Adipocyte (in vitro differentiated cells): ENCODE measurements around the gene SMARCC1.

ENCODE experiments used
- DNase-seq: peaks from one replicate; pipeline ENCODE4 v3.0.0-alpha.2; 2015; ENCODE audit warnings: low read depth
- H3K27me3 ChIP-seq: replicated peaks from 2 replicates; pipeline ENCODE4 v1.7.0; 2013; ENCODE audit warnings: mild to moderate bottlenecking, low read length, moderate library complexity; ENCODE audit not compliant: control insufficient read depth, insufficient read depth
- H3K36me3 ChIP-seq: 2 replicates; pipeline ENCODE4 v1.7.0; 2013; ENCODE audit warnings: low read length, mild to moderate bottlenecking, moderate library complexity; ENCODE audit not compliant: control insufficient read depth, insufficient read depth, severe bottlenecking
- H3K4me1 ChIP-seq: 2 replicates; pipeline ENCODE4 v1.7.0; 2013; ENCODE audit warnings: mild to moderate bottlenecking, low read length, moderate library complexity; ENCODE audit not compliant: control insufficient read depth, insufficient read depth
- H3K4me3 ChIP-seq: 2 replicates; pipeline ENCODE4 v1.7.0; 2013; ENCODE audit warnings: mild to moderate bottlenecking, low read length, moderate library complexity
- H3K9ac ChIP-seq: 2 replicates; pipeline ENCODE4 v1.7.0; 2013; ENCODE audit warnings: mild to moderate bottlenecking, low read length, moderate library complexity
- H3K9me3 ChIP-seq: 2 replicates; pipeline ENCODE4 v1.7.0; 2013; ENCODE audit warnings: mild to moderate bottlenecking, low read length, moderate library complexity; ENCODE audit not compliant: control insufficient read depth

SMARCC1 gene

GRCh38 chr3:47652142-47652541, 129.6 kb downstream of the SMARCC1 start:
- no peak overlapping the region for H3K9ac ChIP-seq
- no peaks in the 10 kb centered on the region for H3K9me3 ChIP-seq
- H3K4me1 ChIP-seq: peaks cover 8% of the 10 kb centered on the region
- DNase-seq: no peak
- peaks cover 12% of the 10 kb centered on the region for H3K36me3 ChIP-seq
- H3K27me3 ChIP-seq: no peaks in the 10 kb centered on the region
- H3K4me3 ChIP-seq: no peak overlapping the region

GRCh38 chr3:47650294-47650693, 131.4 kb downstream of the SMARCC1 start:
- Histone ChIP-seq H3K36me3 (peaks cover 11% of the 10 kb centered on the region), H3K9ac (no peak overlapping the region)

GRCh38 chr3:47647550-47647949, 134.1 kb downstream of the SMARCC1 start:
- H3K36me3 ChIP-seq: peaks cover 13% of the 10 kb centered on the region
- no peaks in the 10 kb centered on the region for H3K27me3 ChIP-seq

More at GRCh38 chr3:47650294-47650693, 131.4 kb downstream of the SMARCC1 start:
- no peak for DNase-seq
- Histone ChIP-seq H3K27me3 (no peaks in the 10 kb centered on the region), H3K4me1 (peaks cover 26% of the 10 kb centered on the region), H3K4me3 (no peak overlapping the region), H3K9me3 (no peaks in the 10 kb centered on the region)

GRCh38 chr3:47646362-47646761, 135.3 kb downstream of the SMARCC1 start:
- Histone ChIP-seq H3K4me1 (peaks cover 28% of the 10 kb centered on the region), H3K36me3 (peaks cover 15% of the 10 kb centered on the region), H3K9me3 (no peaks in the 10 kb centered on the region), H3K27me3 (no peaks in the 10 kb centered on the region), H3K4me3 (peak overlapping the region; percentile 27), H3K9ac (peak overlapping the region; percentile 50)
- DNase-seq: peak; percentile 34

More at GRCh38 chr3:47647550-47647949, 134.1 kb downstream of the SMARCC1 start:
- no peak overlapping the region for H3K9ac ChIP-seq
- peaks cover 28% of the 10 kb centered on the region for H3K4me1 ChIP-seq
- no peaks in the 10 kb centered on the region for H3K9me3 ChIP-seq
- H3K4me3 ChIP-seq: no peak overlapping the region
- DNase-seq: no peak

GRCh38 chr3:47645551-47645950, 136.1 kb downstream of the SMARCC1 start:
- no peak overlapping the region for H3K9ac ChIP-seq
- peak; percentile 19 for DNase-seq
- peaks cover 19% of the 10 kb centered on the region for H3K36me3 ChIP-seq
- no peaks in the 10 kb centered on the region for H3K9me3 ChIP-seq
- no peaks in the 10 kb centered on the region for H3K27me3 ChIP-seq
- peaks cover 28% of the 10 kb centered on the region for H3K4me1 ChIP-seq
- H3K4me3 ChIP-seq: no peak overlapping the region

GRCh38 chr3:47643092-47643491, 138.6 kb downstream of the SMARCC1 start:
- Histone ChIP-seq H3K27me3 (no peaks in the 10 kb centered on the region), H3K9me3 (no peaks in the 10 kb centered on the region), H3K36me3 (peaks cover 24% of the 10 kb centered on the region), H3K4me1 (peaks cover 28% of the 10 kb centered on the region), H3K9ac (no peak overlapping the region), H3K4me3 (no peak overlapping the region)
- DNase-seq: no peak

GRCh38 chr3:47641739-47642138, 140.0 kb downstream of the SMARCC1 start:
- H3K36me3 ChIP-seq: peaks cover 32% of the 10 kb centered on the region
- H3K9ac ChIP-seq: no peak overlapping the region
- DNase-seq: no peak
- no peak overlapping the region for H3K4me3 ChIP-seq
- H3K27me3 ChIP-seq: no peaks in the 10 kb centered on the region
- H3K9me3 ChIP-seq: no peaks in the 10 kb centered on the region
- peaks cover 16% of the 10 kb centered on the region for H3K4me1 ChIP-seq

- Histone ChIP-seq H3K4me3 (no peak overlapping the region), H3K4me1 (no peaks in the 10 kb centered on the region), H3K9me3 (no peaks in the 10 kb centered on the region), H3K27me3 (no peaks in the 10 kb centered on the region), H3K9ac (no peak overlapping the region), H3K36me3 (peaks cover 64% of the 10 kb centered on the region)
- no peak for DNase-seq
These were observed 144.8 kb downstream of the SMARCC1 start for GRCh38 chr3:47636921-47637320.

GRCh38 chr3:47636225-47636624, 145.5 kb downstream of the SMARCC1 start:
- H3K4me1 ChIP-seq: no peaks in the 10 kb centered on the region
- H3K4me3 ChIP-seq: no peak overlapping the region
- peak; percentile 26 for DNase-seq
- H3K36me3 ChIP-seq: peaks cover 64% of the 10 kb centered on the region
- H3K9ac ChIP-seq: no peak overlapping the region
- no peaks in the 10 kb centered on the region for H3K27me3 ChIP-seq
- H3K9me3 ChIP-seq: no peaks in the 10 kb centered on the region

- H3K4me1 ChIP-seq: no peaks in the 10 kb centered on the region
- no peaks in the 10 kb centered on the region for H3K9me3 ChIP-seq
- no peak overlapping the region for H3K9ac ChIP-seq
- no peak for DNase-seq
- peaks cover 68% of the 10 kb centered on the region for H3K36me3 ChIP-seq
- no peaks in the 10 kb centered on the region for H3K27me3 ChIP-seq
- H3K4me3 ChIP-seq: no peak overlapping the region
These were observed 146.2 kb downstream of the SMARCC1 start for GRCh38 chr3:47635536-47635935.

- H3K4me3 ChIP-seq: no peak overlapping the region
- no peak for DNase-seq
- peaks cover 72% of the 10 kb centered on the region for H3K36me3 ChIP-seq
- H3K9me3 ChIP-seq: no peaks in the 10 kb centered on the region
- no peaks in the 10 kb centered on the region for H3K27me3 ChIP-seq
- H3K9ac ChIP-seq: no peak overlapping the region
- H3K4me1 ChIP-seq: no peaks in the 10 kb centered on the region
These were observed 146.7 kb downstream of the SMARCC1 start for GRCh38 chr3:47634996-47635395.

- H3K4me1 ChIP-seq: no peaks in the 10 kb centered on the region
- DNase-seq: no peak
- peaks cover 77% of the 10 kb centered on the region for H3K36me3 ChIP-seq
- no peaks in the 10 kb centered on the region for H3K27me3 ChIP-seq
- no peak overlapping the region for H3K4me3 ChIP-seq
- no peak overlapping the region for H3K9ac ChIP-seq
- H3K9me3 ChIP-seq: no peaks in the 10 kb centered on the region
These were observed 150.9 kb downstream of the SMARCC1 start for GRCh38 chr3:47630810-47631209.
